ENCODE results near the gene HOXD4. TPM values are rescaled to one million over a fixed set of nuclear protein-coding genes. Genes with fewer than 3 reads are reported as not detected.

The HOXD4 gene
- total RNA-seq, 1 donor from 2014 or later: 22.4 TPM

DNA sequence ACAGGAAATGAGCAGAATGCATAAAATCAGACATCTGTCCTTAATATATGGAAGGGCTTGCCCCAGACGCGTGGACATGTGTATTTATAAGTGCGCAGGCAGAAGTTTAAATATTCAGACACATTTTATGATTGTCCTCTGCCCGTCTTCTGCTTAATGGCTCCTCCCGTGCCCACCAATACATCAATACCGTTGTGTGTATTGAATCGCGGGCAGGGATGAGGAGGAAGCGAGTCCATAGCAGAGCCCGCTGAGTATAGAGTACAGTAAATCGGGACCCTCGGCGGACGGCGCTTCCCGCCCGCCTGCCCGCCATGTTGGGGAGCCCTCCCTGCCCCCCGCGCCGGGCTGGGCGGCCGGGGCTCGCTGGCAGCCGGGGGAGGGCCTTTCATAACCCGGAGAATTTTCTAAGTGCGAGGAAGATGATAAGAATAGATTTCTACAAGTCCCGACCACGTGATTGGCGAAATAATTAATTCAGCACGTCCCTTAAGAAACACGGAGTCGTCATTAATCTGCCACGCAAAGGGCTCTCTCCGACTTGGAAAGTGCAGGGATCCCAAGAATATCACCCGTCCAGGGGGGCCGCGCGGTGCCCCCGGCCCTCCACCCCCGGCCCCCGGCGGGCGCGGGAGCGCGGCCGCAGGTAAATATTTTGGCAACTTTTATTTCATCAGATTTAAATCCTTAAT lies 5.6 kb downstream of the HOXD4 start, which contains the start of gene HOXD3:
TSS of gene HOXD3 (plus strand) at position 501 of the 692 bp plus-strand sequence. CDS start 11,808 bp downstream, outside the sequence.
- DNase-seq (ENCODE audit: low spot score): no peak

- DNase-seq (ENCODE audit: low spot score): no peak
Measured at GRCh38 chr2:176157499-176158185, 6.3 kb downstream of the HOXD4 start.

- no peak for DNase-seq (ENCODE audit: low spot score)
Measured at GRCh38 chr2:176158186-176158591, 6.8 kb downstream of the HOXD4 start.

GRCh38 chr2:176158855-176159662 lies 7.7 kb downstream of the HOXD4 start:
- no peak for DNase-seq (ENCODE audit: low spot score)

DNA sequence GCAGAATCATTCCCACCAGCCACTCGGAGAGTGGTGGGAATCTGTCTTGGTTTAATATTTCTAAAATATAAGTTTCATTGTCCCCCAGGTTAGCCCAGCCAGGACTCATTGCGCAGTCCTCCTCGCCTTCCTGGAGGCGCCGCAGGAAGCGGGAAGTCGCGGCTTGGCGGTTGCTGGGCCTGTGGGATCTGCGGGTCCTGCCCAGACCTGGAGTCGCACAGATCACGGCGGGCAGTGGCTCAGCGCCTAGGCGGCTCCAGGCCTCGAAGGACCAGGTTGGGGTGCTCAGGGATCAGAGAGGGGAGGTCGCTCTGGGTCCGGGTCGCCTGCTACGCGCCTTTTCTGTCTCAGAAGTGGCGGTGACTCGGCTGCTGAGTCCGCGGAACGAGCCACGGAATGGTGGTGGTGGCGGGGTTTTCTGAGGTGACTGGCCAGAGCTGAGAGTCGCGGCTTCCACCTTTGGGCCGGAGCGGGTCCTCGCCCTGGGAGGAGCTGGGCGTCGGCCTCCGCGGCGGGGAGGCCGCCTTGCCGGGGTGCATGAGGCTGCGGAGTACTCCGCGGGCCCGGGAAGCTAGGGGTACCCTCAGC lies 8.4 kb downstream of the HOXD4 start:
- no peak for DNase-seq (ENCODE audit: low spot score)

DNA sequence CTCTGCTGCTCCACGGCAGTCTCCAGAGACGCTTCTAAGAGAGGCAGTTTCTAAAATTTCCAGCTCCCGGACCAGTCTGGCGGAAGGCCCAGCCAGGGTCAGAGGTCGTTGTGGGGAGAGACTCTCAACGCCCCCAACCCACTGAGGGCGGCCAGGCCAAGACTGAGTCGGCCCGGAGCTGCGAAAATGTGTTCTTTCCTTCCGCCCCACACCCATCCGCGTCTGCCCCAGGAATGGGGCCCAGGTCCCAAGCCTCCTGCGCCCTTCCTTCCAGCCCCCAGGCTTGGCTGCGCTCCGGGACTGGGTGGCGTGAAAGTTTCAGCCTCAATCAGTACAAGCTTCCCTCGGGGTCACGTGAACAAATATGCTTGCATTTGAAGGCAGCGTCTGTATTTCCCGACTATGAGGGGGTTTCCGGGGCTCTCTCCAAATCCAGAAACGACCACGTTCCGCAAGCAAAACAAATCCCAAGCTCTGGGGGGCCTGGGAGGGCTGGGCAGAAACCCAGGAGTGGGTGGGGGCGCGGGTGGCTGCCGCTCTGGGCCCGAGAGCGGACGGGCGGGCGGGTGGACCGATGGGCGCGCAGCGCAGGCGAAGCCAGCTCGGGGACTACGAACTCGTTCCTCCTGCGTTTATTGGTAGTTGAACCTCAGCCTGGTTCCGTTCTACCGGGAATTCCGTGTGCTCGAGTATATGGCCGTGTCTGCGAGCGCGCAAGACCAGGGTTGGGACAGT lies 9.1 kb downstream of the HOXD4 start:
- no peak for DNase-seq (ENCODE audit: low spot score)

- DNase-seq (ENCODE audit: low spot score): no peak
Measured at GRCh38 chr2:176160986-176161824, 9.9 kb downstream of the HOXD4 start.

DNA sequence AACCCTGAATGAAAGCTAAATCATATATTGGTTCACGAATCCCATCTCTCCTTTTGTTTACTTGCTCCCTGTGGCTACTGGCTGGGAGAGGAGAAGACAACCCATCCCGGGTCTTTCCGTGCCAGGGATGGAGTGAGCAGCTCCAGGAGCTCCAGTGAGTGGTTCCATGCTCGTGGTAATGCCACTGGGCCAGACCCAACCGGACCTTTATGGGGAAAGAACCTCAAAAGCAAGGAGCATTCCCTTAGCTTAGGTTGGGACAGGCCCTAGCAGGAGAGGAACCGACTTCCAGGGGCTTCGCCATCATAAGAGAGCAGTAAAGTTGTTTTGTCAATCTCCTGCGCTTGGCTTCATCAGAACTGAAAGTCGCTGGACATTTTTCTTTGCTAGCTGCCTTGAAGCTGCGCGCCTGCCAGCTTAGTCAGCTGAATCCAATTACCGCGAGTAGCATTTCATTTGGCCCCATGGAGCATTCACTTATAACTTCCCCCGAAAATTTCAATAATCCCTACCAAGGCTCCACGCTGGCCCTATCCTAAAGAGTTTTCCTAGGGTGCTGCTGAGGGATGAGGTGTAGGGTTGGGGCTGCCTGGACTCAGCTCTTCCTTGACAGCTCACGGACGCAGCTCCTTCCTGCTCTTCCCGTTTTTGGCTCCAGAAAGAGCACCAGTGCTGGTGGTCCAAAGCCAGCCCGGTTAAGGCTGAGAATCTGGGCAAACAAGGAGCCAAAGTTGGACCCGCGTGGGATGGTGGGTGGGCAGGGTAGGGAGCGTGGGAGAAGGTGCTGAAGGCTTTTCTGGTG lies 10.7 kb downstream of the HOXD4 start:
- DNase-seq (ENCODE audit: low spot score): no peak

GRCh38 chr2:176162911-176163671 lies 11.7 kb downstream of the HOXD4 start:
- no peak for DNase-seq (ENCODE audit: low spot score)

DNA sequence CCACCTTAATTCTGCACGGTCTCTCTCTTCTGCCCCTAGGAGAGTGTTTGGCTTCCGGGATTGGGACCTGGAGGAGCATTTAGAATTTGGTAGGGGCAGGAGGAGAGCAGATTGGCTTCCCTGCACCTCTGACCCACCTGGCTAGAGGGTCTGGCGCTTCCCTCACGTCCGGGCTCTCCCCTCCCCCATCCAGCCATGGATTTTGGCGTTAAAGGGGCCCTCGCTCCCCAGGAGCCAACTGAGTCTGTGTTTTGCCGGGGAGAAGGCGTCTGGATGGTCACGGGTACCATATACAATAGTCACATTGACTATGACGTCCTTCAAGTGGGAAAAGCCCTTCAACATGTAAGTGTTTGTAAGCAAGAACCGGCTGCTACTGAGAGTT lies 12.3 kb downstream of the HOXD4 start:
- DNase-seq (ENCODE audit: low spot score): no peak

- DNase-seq (ENCODE audit: low spot score): no peak
Measured at GRCh38 chr2:176164201-176164600, 12.9 kb downstream of the HOXD4 start.

- no peak for DNase-seq (ENCODE audit: low spot score)
Measured at GRCh38 chr2:176164611-176165369, 13.4 kb downstream of the HOXD4 start.

GRCh38 chr2:176165370-176166050 lies 14.2 kb downstream of the HOXD4 start:
- no peak for DNase-seq (ENCODE audit: low spot score)

GRCh38 chr2:176166272-176166671 lies 14.9 kb downstream of the HOXD4 start:
- DNase-seq (ENCODE audit: low spot score): no peak

DNA sequence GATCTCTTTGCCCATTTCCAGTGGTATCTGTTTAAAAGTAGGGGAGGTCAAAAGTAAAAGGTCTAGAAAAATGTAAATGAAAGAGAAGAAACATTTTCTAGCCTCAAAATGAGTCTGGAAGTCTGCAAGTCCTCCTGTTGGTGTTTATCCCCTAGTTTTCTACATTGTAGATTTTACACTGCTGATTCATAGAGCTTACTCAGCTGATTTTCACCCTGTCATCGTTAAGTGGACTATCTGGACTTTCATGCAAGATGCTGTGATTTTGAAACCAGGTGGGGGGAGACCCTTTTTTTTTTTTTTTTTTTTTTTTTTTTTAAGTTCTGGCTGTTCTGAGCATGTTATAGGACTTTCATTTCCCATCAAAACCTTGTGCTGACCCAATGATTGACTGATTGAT lies 16.0 kb downstream of the HOXD4 start:
- DNase-seq (ENCODE audit: low spot score): no peak

- DNase-seq (ENCODE audit: low spot score): no peak
Measured at GRCh38 chr2:176169181-176169580, 17.8 kb downstream of the HOXD4 start.

GRCh38 chr2:176169711-176170110 lies 18.4 kb downstream of the HOXD4 start:
- no peak for DNase-seq (ENCODE audit: low spot score)
